ENCODE measurements around the gene CIAO2B. TPM values are rescaled to one million over a fixed set of nuclear protein-coding genes. Genes with fewer than 3 reads are reported as not detected.

Gene CIAO2B
- total RNA-seq, 2 donors from 2014 or later, result 75.3 to 118 TPM

DNA sequence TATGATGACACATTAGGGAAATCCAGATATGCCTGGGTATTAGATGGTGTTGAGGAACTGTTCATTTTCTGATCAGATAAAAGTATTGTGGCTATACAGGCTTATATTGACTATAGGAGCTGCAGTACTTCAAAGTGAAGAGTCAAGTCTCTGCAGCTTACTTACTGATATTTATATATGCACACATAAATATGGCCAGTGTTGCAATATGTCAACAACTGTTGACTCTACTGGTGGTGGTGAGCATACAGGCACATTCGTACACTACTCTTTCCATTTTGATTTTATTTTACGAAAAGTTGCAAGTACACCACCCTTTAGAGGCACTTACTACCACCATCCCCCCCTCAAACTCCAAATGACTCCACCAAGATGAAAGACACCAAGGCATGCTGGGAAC lies 2.5 kb downstream of the CIAO2B start:
- H3K36me3 ChIP-seq, result no peaks in the 10 kb centered on the region
- no peaks in the 10 kb centered on the region for H3K27me3 ChIP-seq
- no peak overlapping the region for H3K4me3 ChIP-seq
- DNase-seq (ENCODE audit: low spot score), result no peak
- TF ChIP-seq, protein P1, sequence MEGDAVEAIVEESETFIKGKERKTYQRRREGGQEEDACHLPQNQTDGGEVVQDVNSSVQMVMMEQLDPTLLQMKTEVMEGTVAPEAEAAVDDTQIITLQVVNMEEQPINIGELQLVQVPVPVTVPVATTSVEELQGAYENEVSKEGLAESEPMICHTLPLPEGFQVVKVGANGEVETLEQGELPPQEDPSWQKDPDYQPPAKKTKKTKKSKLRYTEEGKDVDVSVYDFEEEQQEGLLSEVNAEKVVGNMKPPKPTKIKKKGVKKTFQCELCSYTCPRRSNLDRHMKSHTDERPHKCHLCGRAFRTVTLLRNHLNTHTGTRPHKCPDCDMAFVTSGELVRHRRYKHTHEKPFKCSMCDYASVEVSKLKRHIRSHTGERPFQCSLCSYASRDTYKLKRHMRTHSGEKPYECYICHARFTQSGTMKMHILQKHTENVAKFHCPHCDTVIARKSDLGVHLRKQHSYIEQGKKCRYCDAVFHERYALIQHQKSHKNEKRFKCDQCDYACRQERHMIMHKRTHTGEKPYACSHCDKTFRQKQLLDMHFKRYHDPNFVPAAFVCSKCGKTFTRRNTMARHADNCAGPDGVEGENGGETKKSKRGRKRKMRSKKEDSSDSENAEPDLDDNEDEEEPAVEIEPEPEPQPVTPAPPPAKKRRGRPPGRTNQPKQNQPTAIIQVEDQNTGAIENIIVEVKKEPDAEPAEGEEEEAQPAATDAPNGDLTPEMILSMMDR (IDR thresholded peaks at IDR 0.05), result no peak
- peaks cover 0 to 66% of the 10 kb centered on the region in 2 donors for H3K4me1 ChIP-seq
- H3K27ac ChIP-seq, result no peak overlapping the region
- H3K9me3 ChIP-seq, result no peaks in the 10 kb centered on the region

DNA sequence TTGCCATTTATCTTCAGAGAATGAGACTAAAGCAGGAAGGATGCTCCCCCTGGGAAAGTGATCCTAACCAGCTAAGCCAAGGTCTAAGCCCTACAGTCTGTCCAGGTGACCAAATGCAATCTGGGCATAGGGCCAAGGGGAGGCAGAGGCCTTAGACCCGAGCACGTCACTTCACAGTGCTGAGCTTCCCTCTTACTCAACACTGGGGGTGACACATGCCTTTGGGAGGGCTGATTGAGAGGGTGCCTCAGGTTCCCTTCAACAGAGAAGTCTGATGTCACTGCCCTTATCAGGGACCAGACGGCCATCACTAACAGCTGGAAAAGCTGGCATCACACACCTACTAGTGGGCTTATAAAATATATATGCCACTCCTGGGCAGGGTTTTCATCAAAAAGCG lies 4.0 kb downstream of the CIAO2B start:
- TF ChIP-seq, protein P1 (IDR thresholded peaks at IDR 0.05), result no peak
- Histone ChIP-seq H3K27ac (peak overlapping the region; percentile 61 to 98), H3K27me3 (no peaks in the 10 kb centered on the region), H3K36me3 (no peaks in the 10 kb centered on the region), H3K9me3 (no peaks in the 10 kb centered on the region), H3K4me1 (peaks cover 0 to 62% of the 10 kb centered on the region in 2 donors), H3K4me3 (no peak overlapping the region)
- no peak for DNase-seq (ENCODE audit: low spot score)

DNA sequence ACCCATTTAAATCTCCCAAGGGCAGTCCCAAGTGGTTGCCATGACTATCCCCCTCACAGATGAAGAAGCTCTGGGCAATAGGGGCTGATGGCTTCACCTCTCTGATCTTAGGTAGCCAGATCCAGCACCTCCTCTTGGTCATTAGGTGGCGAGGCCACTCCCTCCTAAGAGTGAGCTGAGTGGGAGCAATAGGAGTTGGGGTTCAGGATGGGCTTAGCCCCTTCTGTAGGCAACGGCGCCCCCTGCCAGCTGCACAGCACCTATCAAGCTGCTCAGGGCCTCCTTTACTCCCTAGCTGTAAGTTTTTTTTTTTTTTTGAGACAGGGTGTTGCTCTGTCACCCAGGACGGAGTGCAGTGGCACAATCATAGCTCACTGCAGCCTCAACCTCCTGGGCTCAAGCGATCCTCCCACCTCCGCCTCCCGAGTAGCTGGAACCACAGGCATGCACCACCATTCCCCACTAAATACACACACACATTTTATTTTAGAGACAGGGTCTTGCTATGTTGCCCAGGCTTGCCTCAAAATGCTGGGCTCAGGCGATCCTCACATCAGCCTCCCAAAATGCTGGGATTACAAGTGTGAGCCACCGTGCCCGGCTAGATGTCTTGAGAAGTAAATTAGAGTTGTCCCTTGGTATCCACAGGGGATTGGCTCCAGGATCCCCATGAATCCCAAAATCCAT lies 5.4 kb downstream of the CIAO2B start:
- peaks cover 0 to 60% of the 10 kb centered on the region in 2 donors for H3K4me1 ChIP-seq
- H3K9me3 ChIP-seq, result no peaks in the 10 kb centered on the region
- H3K27ac ChIP-seq, result peak overlapping the region; percentile 87 to 98
- TF ChIP-seq, protein P1 (IDR thresholded peaks at IDR 0.05), result peak in 1 of 2 donors; percentile 52
- DNase-seq (ENCODE audit: low spot score), result no peak
- H3K4me3 ChIP-seq, result no peak overlapping the region
- no peaks in the 10 kb centered on the region for H3K27me3 ChIP-seq
- H3K36me3 ChIP-seq, result no peaks in the 10 kb centered on the region

DNA sequence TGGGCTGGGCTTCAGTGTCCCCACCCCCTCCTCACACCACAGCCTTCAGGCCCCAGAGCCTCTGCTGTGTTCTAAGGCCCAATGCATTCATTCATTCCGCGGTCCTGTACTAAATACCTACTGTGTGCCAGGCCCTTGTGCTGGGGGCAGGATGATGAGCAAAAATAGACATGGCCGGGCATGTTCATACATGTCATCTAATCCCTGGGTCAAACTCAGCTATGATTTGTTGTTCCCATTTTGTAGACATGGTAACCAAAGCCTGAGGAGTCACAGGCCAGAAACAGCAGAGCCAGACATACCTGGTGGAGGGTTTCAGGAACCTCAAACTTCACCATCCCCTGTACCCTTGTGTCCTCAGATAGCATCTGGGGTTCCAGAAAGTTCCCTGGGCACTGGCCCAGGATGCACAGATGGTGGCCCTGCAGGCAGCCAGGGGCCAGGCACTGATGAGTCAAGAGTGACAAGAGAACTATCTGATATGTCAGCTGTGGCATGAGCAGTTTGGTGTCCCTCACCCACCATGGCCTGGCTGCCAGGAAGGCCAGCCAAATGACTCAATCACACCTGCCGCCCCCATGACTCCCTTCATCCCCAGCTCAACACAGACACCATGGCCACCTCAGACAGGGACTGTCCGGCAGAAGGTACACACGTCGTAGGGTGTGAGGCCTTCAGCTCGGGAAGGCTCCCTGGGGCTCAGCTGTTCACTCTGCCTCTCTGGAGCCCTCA lies 6.1 kb downstream of the CIAO2B start:
- Histone ChIP-seq H3K27me3 (no peaks in the 10 kb centered on the region), H3K36me3 (no peaks in the 10 kb centered on the region), H3K27ac (peak overlapping the region; percentile 87 to 98), H3K4me1 (peaks cover 0 to 54% of the 10 kb centered on the region in 2 donors), H3K9me3 (no peaks in the 10 kb centered on the region), H3K4me3 (no peak overlapping the region)
- DNase-seq (ENCODE audit: low spot score), result no peak
- TF ChIP-seq, protein P1 (IDR thresholded peaks at IDR 0.05), result no peak

DNA sequence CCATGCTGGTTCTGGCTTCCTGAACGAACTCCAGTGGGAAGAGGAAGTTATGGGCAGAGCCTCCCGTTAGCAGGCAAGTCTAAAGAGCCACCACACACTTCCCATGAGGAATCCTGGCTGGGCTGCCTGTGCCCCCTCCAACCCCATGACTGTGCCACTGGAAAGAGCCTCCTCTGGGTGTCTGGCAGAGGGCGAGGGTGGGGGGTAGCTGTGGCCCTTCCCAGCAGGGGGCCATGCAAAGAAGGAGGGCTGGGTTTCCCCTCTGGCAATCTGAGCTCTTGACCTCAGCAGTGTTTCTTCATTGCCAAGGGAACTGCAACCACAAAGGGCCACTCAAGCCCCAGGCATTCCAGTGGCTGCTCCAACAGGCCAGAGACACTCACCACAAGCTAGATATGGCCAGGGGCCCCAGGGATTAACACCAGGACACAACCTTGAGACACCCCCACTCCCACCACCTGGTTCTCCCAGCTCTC lies 7.2 kb downstream of the CIAO2B start:
- Histone ChIP-seq H3K27ac (peak overlapping the region; percentile 87 to 98), H3K27me3 (no peaks in the 10 kb centered on the region), H3K4me3 (no peak overlapping the region), H3K36me3 (peaks cover 4% of the 10 kb centered on the region), H3K4me1 (peaks cover 0 to 48% of the 10 kb centered on the region in 2 donors), H3K9me3 (no peaks in the 10 kb centered on the region)
- DNase-seq (ENCODE audit: low spot score), result no peak
- TF ChIP-seq, protein P1 (IDR thresholded peaks at IDR 0.05), result no peak
